NCI-H1417 (cell line): ENCODE data around the gene ZNF668.
"Not testable (repeated sequence)": the region's sequence is repeated elsewhere in the genome, so short reads cannot be mapped to it uniquely, and the experiment has no call there.

Source experiments
- DNase-seq, 3 experiments: peaks; one replicate each; lab custom pipeline; 2025; lab: John Stamatoyannopoulos, UW

ZNF668 gene

GRCh38 chr16:31055613-31056012 is 18.4 kb downstream of the ZNF668 start:
- DNase-seq: no peak

GRCh38 chr16:31052114-31052513 is 21.9 kb downstream of the ZNF668 start:
- no peak for DNase-seq

GRCh38 chr16:31050280-31051030 is 23.6 kb downstream of the ZNF668 start:
- no peak for DNase-seq

- DNase-seq: no peak
Measured at GRCh38 chr16:31043898-31044481, 30.1 kb downstream of the ZNF668 start.

- DNase-seq: no peak
Measured at GRCh38 chr16:31043352-31043751, 30.7 kb downstream of the ZNF668 start.

- DNase-seq: no peak
Measured at GRCh38 chr16:31042866-31043265, 31.2 kb downstream of the ZNF668 start.

GRCh38 chr16:31038993-31039392 is 35.0 kb downstream of the ZNF668 start:
- DNase-seq: no peak

GRCh38 chr16:31036691-31037090 is 37.3 kb downstream of the ZNF668 start:
- DNase-seq: no peak

- DNase-seq: peak; percentile 64 to 85 (median 71)
Measured at GRCh38 chr16:31033709-31034492, 40.1 kb downstream of the ZNF668 start.

- DNase-seq: peak; percentile 87 to 95 (median 94)
Measured at GRCh38 chr16:31032736-31033708, 41.0 kb downstream of the ZNF668 start, which contains the start of gene STX4. TSS of gene STX4 (plus strand) at chr16:31033558. CDS start at chr16:31033806, 248 bp downstream.

- no peak for DNase-seq
Measured at GRCh38 chr16:31031276-31031675, 42.8 kb downstream of the ZNF668 start.

- DNase-seq: no peak
Measured at GRCh38 chr16:31029272-31029671, 44.8 kb downstream of the ZNF668 start.

- no peak for DNase-seq
Measured at GRCh38 chr16:31025339-31025738, 48.7 kb downstream of the ZNF668 start.

GRCh38 chr16:31023627-31024226 is 50.3 kb downstream of the ZNF668 start:
- DNase-seq: no peak

GRCh38 chr16:31023252-31023602 is 50.8 kb downstream of the ZNF668 start:
- no peak for DNase-seq

GRCh38 chr16:31022544-31023251 is 51.3 kb downstream of the ZNF668 start:
- no peak for DNase-seq

GRCh38 chr16:31020536-31020935 is 53.5 kb downstream of the ZNF668 start:
- DNase-seq: no peak

- DNase-seq: not testable (repeated sequence)
Measured at GRCh38 chr16:31017756-31018155, 56.3 kb downstream of the ZNF668 start.

GRCh38 chr16:31016018-31016417 is 58.0 kb downstream of the ZNF668 start:
- DNase-seq: no peak

- not testable (repeated sequence) for DNase-seq
Measured at GRCh38 chr16:31013292-31013691, 60.7 kb downstream of the ZNF668 start.

- DNase-seq: not testable (repeated sequence)
Measured at GRCh38 chr16:31011815-31012214, 62.2 kb downstream of the ZNF668 start.
